SU-DHL-6 (cell line): ENCODE results near the gene ELL3.
"Not testable (repeated sequence)": the region's sequence is repeated elsewhere in the genome, so short reads cannot be mapped to it uniquely, and the experiment has no call there.

ENCODE experiments used
- EZH2phosphoT487 ChIP-seq: fragments of 200-600 bp; sonication (generic), shearing (Covaris generic); conservative IDR thresholded peaks from 2 replicates; pipeline ENCODE4 v1.6.1; 2018; ENCODE audit warnings: mild to moderate bottlenecking, antibody characterized with exemption, low read length, moderate library complexity, mixed read lengths
- TF ChIP-seq, protein P1 (sequence below): fragments of 200-600 bp; sonication (generic); IDR thresholded peaks from one replicate; pipeline ENCODE4 v1.5.1; 2017; ENCODE audit warnings: antibody characterized with exemption, mild to moderate bottlenecking, low read length, moderate library complexity; ENCODE audit not compliant: insufficient read depth, poor library complexity, severe bottlenecking

DNA sequence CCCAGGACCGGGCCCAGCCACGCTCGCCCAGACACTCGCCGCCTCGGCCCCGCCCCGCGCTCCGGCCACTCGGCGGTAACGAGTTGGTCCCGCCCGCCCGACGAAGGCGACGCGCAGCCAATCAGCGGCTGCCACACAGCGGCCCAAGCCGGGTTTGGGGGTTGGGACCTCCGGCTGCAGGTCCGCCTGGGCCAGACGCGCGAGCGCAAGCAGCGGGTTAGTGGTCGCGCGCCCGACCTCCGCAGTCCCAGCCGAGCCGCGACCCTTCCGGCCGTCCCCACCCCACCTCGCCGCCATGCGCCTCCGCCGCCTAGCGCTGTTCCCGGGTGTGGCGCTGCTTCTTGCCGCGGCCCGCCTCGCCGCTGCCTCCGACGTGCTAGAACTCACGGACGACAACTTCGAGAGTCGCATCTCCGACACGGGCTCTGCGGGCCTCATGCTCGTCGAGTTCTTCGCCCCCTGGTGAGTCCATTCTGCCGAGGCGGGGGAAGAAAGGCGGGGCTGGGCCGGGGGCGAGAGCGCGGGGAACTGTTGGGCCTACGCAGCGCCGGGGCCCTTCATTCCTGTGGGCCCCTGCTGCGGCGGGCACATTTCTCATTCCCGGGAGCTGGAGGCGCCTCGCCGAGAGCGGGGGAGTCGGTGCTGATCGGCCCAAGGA lies 30.4 kb downstream of the ELL3 start, which contains the start of gene PDIA3:
- TF ChIP-seq, protein P1, sequence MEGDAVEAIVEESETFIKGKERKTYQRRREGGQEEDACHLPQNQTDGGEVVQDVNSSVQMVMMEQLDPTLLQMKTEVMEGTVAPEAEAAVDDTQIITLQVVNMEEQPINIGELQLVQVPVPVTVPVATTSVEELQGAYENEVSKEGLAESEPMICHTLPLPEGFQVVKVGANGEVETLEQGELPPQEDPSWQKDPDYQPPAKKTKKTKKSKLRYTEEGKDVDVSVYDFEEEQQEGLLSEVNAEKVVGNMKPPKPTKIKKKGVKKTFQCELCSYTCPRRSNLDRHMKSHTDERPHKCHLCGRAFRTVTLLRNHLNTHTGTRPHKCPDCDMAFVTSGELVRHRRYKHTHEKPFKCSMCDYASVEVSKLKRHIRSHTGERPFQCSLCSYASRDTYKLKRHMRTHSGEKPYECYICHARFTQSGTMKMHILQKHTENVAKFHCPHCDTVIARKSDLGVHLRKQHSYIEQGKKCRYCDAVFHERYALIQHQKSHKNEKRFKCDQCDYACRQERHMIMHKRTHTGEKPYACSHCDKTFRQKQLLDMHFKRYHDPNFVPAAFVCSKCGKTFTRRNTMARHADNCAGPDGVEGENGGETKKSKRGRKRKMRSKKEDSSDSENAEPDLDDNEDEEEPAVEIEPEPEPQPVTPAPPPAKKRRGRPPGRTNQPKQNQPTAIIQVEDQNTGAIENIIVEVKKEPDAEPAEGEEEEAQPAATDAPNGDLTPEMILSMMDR = not testable (repeated sequence)
- not testable (repeated sequence) for TF ChIP-seq EZH2phosphoT487
